Lung (tissue), 12 donors: ENCODE results near the gene UNC80. TPM values are rescaled to one million over a fixed set of nuclear protein-coding genes. Genes with fewer than 3 reads are reported as not detected.

Experiments
- ATAC-seq: fragments of 200-7000 bp; cut with Tn5 transposase; one replicate; pipeline ENCODE4 v1.9.1; 2020; ENCODE audit warnings: moderate number of reproducible peaks; ENCODE audit not compliant: insufficient read depth, low FRiP score
- DNase-seq, 3 donors: peaks; one replicate each; pipeline ENCODE4 v3.0.0-alpha.2; 2013 to 2017
- H3K27ac ChIP-seq, 2 donors: one replicate each; pipeline ENCODE4 v1.5.1; 2013; ENCODE audit warnings: mild to moderate bottlenecking in 2 of 2, moderate library complexity in 2 of 2, control low read depth in 1 of 2, inconsistent platforms in 1 of 2, low read depth in 1 of 2, low read length in 1 of 2
- H3K27me3 ChIP-seq, 3 donors: one replicate each; pipeline ENCODE4 v1.5.1; 2013; ENCODE audit warnings: low read length in 2 of 3; ENCODE audit not compliant: control insufficient read depth in 3 of 3, insufficient read depth in 3 of 3
- H3K36me3 ChIP-seq, 4 donors: one replicate each; pipeline ENCODE4 v1.5.1; 2013; ENCODE audit warnings: low read length in 4 of 4, mild to moderate bottlenecking in 1 of 4, moderate library complexity in 1 of 4; ENCODE audit not compliant: control insufficient read depth in 4 of 4, insufficient read depth in 4 of 4
- H3K4me1 ChIP-seq, 5 donors: one replicate each; pipeline ENCODE4 v1.5.1; 2013; ENCODE audit warnings: low read length in 5 of 5, mild to moderate bottlenecking in 2 of 5, moderate library complexity in 1 of 5; ENCODE audit not compliant: control insufficient read depth in 5 of 5, insufficient read depth in 5 of 5
- H3K4me3 ChIP-seq: one replicate; pipeline ENCODE4 v1.5.1; 2013; ENCODE audit warnings: mild to moderate bottlenecking, control low read depth, moderate library complexity
- H3K9ac ChIP-seq, 2 donors: one replicate each; pipeline ENCODE4 v1.5.1; 2013; ENCODE audit warnings: low read length in 2 of 2, control low read depth in 1 of 2; ENCODE audit not compliant: insufficient read depth in 1 of 2
- H3K9me3 ChIP-seq, 4 donors: one replicate each; pipeline ENCODE4 v1.5.1; 2013; ENCODE audit warnings: low read length in 3 of 4, mild to moderate bottlenecking in 1 of 4, moderate library complexity in 1 of 4; ENCODE audit not compliant: control insufficient read depth in 4 of 4, insufficient read depth in 3 of 4
- CTCF ChIP-seq: IDR thresholded peaks from 2 replicates; pipeline ENCODE4 v1.5.1; 2012; ENCODE audit warnings: mild to moderate bottlenecking; ENCODE audit errors: control extremely low read depth, extremely low read depth
- WGBS, 2 donors: extraction: QIAGEN DNeasy Blood & Tissue Kit; methylation state at CpG; one replicate each; pipeline ENCODE4 v1.1.7; 2013; 5-methylcytosine and 5-hydroxymethylcytosine counted together
- polyA plus RNA-seq, 2 donors: library from polyadenylated mRNA; stranded (reverse); fragments of 200-250 nt; gene quantifications; one replicate each; pipeline ENCODE4 v1.2.1, GENCODE V29; 2013
- total RNA-seq, 2 donors: library from RNA; depleted of rRNA in 1 of 2; stranded (reverse); fragments of >200 nt in 1 of 2; gene quantifications; one replicate each; pipeline ENCODE4 v1.2.1, GENCODE V29; 2014 to 2021
- donor health status: control.
- donor health status: control.
- donor health status: Bipolar disorder and iron deficiency.
- donor health status: healthy.
- donor health status: DM: yes; HTN: yes; CAD: no.

UNC80 gene
- total and polyA plus RNA-seq, 4 donors = under 0.01 to 2.2 (median 0.03) TPM

- H3K27ac ChIP-seq = no peak overlapping the region
- no peaks in the 10 kb centered on the region for H3K4me1 ChIP-seq
- no peaks in the 10 kb centered on the region for H3K9me3 ChIP-seq
- no peak overlapping the region for H3K9ac ChIP-seq
- no peaks in the 10 kb centered on the region for H3K27me3 ChIP-seq
- ATAC-seq = no peak
- WGBS, 2 donors = 67 to 68% methylated on average over 2 of the region's 2 CpGs
- no peak for DNase-seq
- TF ChIP-seq CTCF = no peak
- no peaks in the 10 kb centered on the region for H3K36me3 ChIP-seq
- H3K4me3 ChIP-seq = no peak overlapping the region
Measured at GRCh38 chr2:209986415-209986814, 214.8 kb downstream of the UNC80 start.

- H3K4me3 ChIP-seq = no peak overlapping the region
- H3K9ac ChIP-seq = no peak overlapping the region
- 25 to 52% methylated on average over 4 of the region's 4 CpGs for WGBS, 2 donors
- H3K36me3 ChIP-seq = no peaks in the 10 kb centered on the region
- no peak for ATAC-seq
- no peak overlapping the region for H3K27ac ChIP-seq
- no peaks in the 10 kb centered on the region for H3K4me1 ChIP-seq
- no peaks in the 10 kb centered on the region for H3K27me3 ChIP-seq
- DNase-seq = no peak
- H3K9me3 ChIP-seq = no peaks in the 10 kb centered on the region
- TF ChIP-seq CTCF = no peak
Measured at GRCh38 chr2:209988010-209988409, 216.4 kb downstream of the UNC80 start.

- TF ChIP-seq CTCF = no peak
- H3K9me3 ChIP-seq = no peaks in the 10 kb centered on the region
Measured at GRCh38 chr2:209990838-209991237, 219.2 kb downstream of the UNC80 start.

GRCh38 chr2:209993968-209994367, 222.3 kb downstream of the UNC80 start:
- H3K9me3 ChIP-seq = no peaks in the 10 kb centered on the region
- no peak overlapping the region for H3K4me3 ChIP-seq
- H3K4me1 ChIP-seq = no peaks in the 10 kb centered on the region
- ATAC-seq (no peak), DNase-seq (no peak)
- 95 to 97% methylated on average over 9 of the region's 9 CpGs for WGBS, 2 donors
- no peak for TF ChIP-seq CTCF
- peaks cover 0 to 3% (median 0%) of the 10 kb centered on the region in 3 donors for H3K27me3 ChIP-seq
- no peak overlapping the region for H3K27ac ChIP-seq
- H3K9ac ChIP-seq = no peak overlapping the region
- no peaks in the 10 kb centered on the region for H3K36me3 ChIP-seq

More at GRCh38 chr2:209990838-209991237, 219.2 kb downstream of the UNC80 start:
- WGBS, 2 donors = 75 to 86% methylated on average over 2 of the region's 2 CpGs
- Histone ChIP-seq H3K27me3 (no peaks in the 10 kb centered on the region), H3K36me3 (no peaks in the 10 kb centered on the region), H3K9ac (no peak overlapping the region), H3K4me1 (no peaks in the 10 kb centered on the region), H3K27ac (no peak overlapping the region), H3K4me3 (no peak overlapping the region)
- ATAC-seq = no peak
- DNase-seq = no peak
